Endothelial cell of umbilical vein (primary cell): Measurements from ENCODE around the gene INMT.

Experiments
- EZH2 ChIP-seq: IDR thresholded peaks from 2 replicates; pipeline ENCODE4 v1.6.1; 2012; ENCODE audit warnings: borderline replicate concordance, low read depth, mild to moderate bottlenecking, moderate library complexity, low read length, inconsistent platforms; ENCODE audit not compliant: severe bottlenecking
- POLR2A ChIP-seq: IDR thresholded peaks from 2 replicates; pipeline ENCODE4 v1.6.1; 2012; ENCODE audit warnings: low read depth, mild to moderate bottlenecking, control low read depth, low read length

GRCh38 chr7:30771174-30771879 is 19.4 kb downstream of the INMT start, which contains the start of gene MINDY4:
- TF ChIP-seq POLR2A (peak; percentile 26), EZH2 (no peak)
